ENCODE results near the gene ARHGEF1.

ARHGEF1 gene

DNA sequence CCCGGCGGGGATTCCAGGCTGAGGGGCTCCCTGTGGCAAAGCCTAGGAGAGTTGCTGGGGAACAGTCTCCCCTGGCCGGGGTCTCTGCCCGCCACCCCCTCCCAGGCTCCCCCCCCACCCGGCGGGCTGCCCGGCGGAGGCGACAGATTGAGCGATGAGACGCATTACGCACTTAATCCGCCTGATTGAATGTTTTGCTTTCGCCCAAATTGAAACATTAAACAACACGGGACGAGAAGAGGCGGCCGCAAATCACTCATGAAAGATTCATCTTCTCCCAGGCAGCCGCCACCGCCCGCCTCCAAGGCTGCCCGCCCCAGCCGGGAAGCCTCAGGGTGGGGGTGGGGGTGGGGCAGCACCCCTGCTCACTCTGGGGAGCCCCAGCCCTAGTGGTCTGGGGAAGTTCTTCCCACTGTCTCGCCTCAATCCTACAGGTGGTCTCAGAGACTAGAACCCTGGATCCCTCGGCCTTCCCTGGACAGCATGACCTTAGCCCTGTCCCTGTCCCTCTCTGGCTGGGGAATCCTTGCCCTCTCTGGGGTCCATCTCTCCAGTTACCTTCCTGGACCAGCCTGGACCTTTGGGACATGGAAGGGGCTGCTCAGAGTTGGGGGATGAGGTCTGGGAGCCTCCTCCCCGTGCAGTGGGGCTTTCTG is 52.9 kb downstream of the ARHGEF1 start:
- Histone ChIP-seq H3K9ac (ENCODE audit: low read depth, low read length, poor library complexity, severe bottlenecking) (no peak overlapping the region), H3F3A (ENCODE audit: low read depth) (0 out of 2 replicates have a peak, but pooled peaks cover 3% of the 10 kb centered on the region), H2AFZ (ENCODE audit: low read length) (no peak overlapping the region), H3K27me3 (ENCODE audit: insufficient read depth, low read length, poor library complexity, severe bottlenecking) (no peaks in the 10 kb centered on the region), H3K9me2 (replicated peaks; ENCODE audit: low read depth, low read length) (no peaks in the 10 kb centered on the region), H3K79me2 (ENCODE audit: insufficient read depth, low read length) (no peaks in the 10 kb centered on the region), H3K4me1 (ENCODE audit: insufficient read depth, low read length, poor library complexity, severe bottlenecking) (peaks cover 17% of the 10 kb centered on the region), H3K36me3 (ENCODE audit: insufficient read depth, low read length) (no peaks in the 10 kb centered on the region), H4K20me1 (ENCODE audit: insufficient read depth, low read length, poor library complexity, severe bottlenecking) (no peaks in the 10 kb centered on the region), H3K9me3 (ENCODE audit: insufficient read depth, low read depth, low read length) (no peaks in the 10 kb centered on the region), H3K4me3 (ENCODE audit: low read length, poor library complexity, severe bottlenecking) (no peak overlapping the region), H3K4me2 (ENCODE audit: low read depth, low read length, poor library complexity, severe bottlenecking) (no peak overlapping the region)
- TF ChIP-seq EZH2phosphoT487 (IDR thresholded peaks at IDR 0.05; ENCODE audit: borderline replicate concordance), result no peak
- TF ChIP-seq, protein P1, sequence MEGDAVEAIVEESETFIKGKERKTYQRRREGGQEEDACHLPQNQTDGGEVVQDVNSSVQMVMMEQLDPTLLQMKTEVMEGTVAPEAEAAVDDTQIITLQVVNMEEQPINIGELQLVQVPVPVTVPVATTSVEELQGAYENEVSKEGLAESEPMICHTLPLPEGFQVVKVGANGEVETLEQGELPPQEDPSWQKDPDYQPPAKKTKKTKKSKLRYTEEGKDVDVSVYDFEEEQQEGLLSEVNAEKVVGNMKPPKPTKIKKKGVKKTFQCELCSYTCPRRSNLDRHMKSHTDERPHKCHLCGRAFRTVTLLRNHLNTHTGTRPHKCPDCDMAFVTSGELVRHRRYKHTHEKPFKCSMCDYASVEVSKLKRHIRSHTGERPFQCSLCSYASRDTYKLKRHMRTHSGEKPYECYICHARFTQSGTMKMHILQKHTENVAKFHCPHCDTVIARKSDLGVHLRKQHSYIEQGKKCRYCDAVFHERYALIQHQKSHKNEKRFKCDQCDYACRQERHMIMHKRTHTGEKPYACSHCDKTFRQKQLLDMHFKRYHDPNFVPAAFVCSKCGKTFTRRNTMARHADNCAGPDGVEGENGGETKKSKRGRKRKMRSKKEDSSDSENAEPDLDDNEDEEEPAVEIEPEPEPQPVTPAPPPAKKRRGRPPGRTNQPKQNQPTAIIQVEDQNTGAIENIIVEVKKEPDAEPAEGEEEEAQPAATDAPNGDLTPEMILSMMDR (conservative IDR thresholded peaks at IDR 0.05; ENCODE audit: low read length), result no peak

DNA sequence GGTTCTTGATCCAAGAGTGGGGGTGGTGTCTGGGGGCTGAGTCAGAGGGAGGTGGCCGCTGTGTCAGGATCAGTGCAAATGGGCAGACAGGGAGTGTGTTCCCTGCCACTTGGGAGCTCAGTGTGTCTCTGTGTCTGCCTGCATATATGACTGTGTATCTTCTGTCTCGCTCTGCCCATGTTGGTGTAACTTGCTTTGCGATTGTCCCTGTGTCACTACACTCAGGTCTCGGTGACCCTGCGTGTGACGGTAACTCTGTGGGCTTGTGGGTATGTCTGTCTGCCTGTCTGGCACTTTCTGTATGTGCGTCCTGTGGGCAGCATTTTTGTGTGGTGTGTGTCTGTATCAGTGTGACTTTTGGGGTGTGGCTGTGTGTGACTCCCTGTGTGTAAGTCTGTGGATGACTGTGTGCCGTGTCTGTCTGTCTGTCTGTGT is 53.4 kb downstream of the ARHGEF1 start:
- Histone ChIP-seq H3K79me2 (ENCODE audit: insufficient read depth, low read length) (no peaks in the 10 kb centered on the region), H3K4me1 (ENCODE audit: insufficient read depth, low read length, poor library complexity, severe bottlenecking) (peaks cover 17% of the 10 kb centered on the region), H3K4me3 (ENCODE audit: low read length, poor library complexity, severe bottlenecking) (no peak overlapping the region), H3K9me2 (replicated peaks; ENCODE audit: low read depth, low read length) (no peaks in the 10 kb centered on the region), H3K27me3 (ENCODE audit: insufficient read depth, low read length, poor library complexity, severe bottlenecking) (no peaks in the 10 kb centered on the region), H3K9me3 (ENCODE audit: insufficient read depth, low read depth, low read length) (no peaks in the 10 kb centered on the region), H3K36me3 (ENCODE audit: insufficient read depth, low read length) (no peaks in the 10 kb centered on the region), H4K20me1 (ENCODE audit: insufficient read depth, low read length, poor library complexity, severe bottlenecking) (no peaks in the 10 kb centered on the region), H3K9ac (ENCODE audit: low read depth, low read length, poor library complexity, severe bottlenecking) (no peak overlapping the region), H2AFZ (ENCODE audit: low read length) (no peak overlapping the region), H3F3A (ENCODE audit: low read depth) (0 out of 2 replicates have a peak, but pooled peaks cover 3% of the 10 kb centered on the region), H3K4me2 (ENCODE audit: low read depth, low read length, poor library complexity, severe bottlenecking) (no peak overlapping the region)
- TF ChIP-seq, protein P1 (conservative IDR thresholded peaks at IDR 0.05; ENCODE audit: low read length), result no peak
- no peak for TF ChIP-seq EZH2phosphoT487 (IDR thresholded peaks at IDR 0.05; ENCODE audit: borderline replicate concordance)

DNA sequence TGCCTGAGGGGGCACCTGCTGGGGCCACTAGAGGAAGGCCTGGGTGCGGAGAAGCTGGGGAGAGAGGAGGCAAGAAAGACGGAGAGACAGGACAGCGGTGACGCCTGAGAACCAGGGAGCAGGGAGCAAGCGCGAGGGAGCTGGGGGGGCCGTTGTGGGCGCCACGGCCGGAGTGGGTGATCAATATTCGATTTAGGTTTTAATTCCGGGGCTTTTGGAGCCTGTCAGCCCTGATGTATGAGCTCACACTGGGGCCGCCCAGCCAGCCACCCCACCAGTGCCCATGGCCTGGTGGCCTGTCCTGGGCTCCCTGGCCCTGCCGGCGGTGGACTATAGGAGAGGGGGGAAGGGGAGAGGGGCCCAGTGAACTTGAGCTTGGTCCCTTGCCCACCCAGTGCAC is 54.0 kb downstream of the ARHGEF1 start:
- Histone ChIP-seq H3K36me3 (ENCODE audit: insufficient read depth, low read length) (no peaks in the 10 kb centered on the region), H3K27me3 (ENCODE audit: insufficient read depth, low read length, poor library complexity, severe bottlenecking) (no peaks in the 10 kb centered on the region), H3K9me2 (replicated peaks; ENCODE audit: low read depth, low read length) (no peaks in the 10 kb centered on the region), H3K9ac (ENCODE audit: low read depth, low read length, poor library complexity, severe bottlenecking) (no peak overlapping the region), H4K20me1 (ENCODE audit: insufficient read depth, low read length, poor library complexity, severe bottlenecking) (no peaks in the 10 kb centered on the region), H3K9me3 (ENCODE audit: insufficient read depth, low read depth, low read length) (no peaks in the 10 kb centered on the region), H3F3A (ENCODE audit: low read depth) (0 out of 2 replicates have a peak, but pooled peaks cover 3% of the 10 kb centered on the region), H2AFZ (ENCODE audit: low read length) (no peak overlapping the region), H3K4me3 (ENCODE audit: low read length, poor library complexity, severe bottlenecking) (no peak overlapping the region), H3K4me1 (ENCODE audit: insufficient read depth, low read length, poor library complexity, severe bottlenecking) (peaks cover 17% of the 10 kb centered on the region), H3K79me2 (ENCODE audit: insufficient read depth, low read length) (no peaks in the 10 kb centered on the region), H3K4me2 (ENCODE audit: low read depth, low read length, poor library complexity, severe bottlenecking) (no peak overlapping the region)
- TF ChIP-seq EZH2phosphoT487 (IDR thresholded peaks at IDR 0.05; ENCODE audit: borderline replicate concordance), result no peak
- TF ChIP-seq, protein P1 (conservative IDR thresholded peaks at IDR 0.05; ENCODE audit: low read length), result no peak
